Panc1 (cell line): ENCODE data around the gene MRPS21. TPM values are rescaled to one million over a fixed set of nuclear protein-coding genes. Genes with fewer than 3 reads are reported as not detected.

Source experiments
- ATAC-seq: fragments of 200-7000 bp; cut with Tn5 transposase; 2 replicates; pipeline ENCODE4 v1.9.1; 2020; ENCODE audit warnings: mild to moderate bottlenecking, moderate library complexity
- BruUV-seq: library from RNA; stranded (reverse); fragments of 400-500 nt; replicated peaks from 2 replicates; lab custom pipeline; 2021; lab: Mats Ljungman, UMichigan
- CTCF ChIA-PET: fragments of 300-600 bp; sonication (Branson Sonifier 250); formaldehyde crosslinking; loops from one replicate; lab custom pipeline; 2022; ENCODE audit warnings: antibody characterized with exemption; lab: Charles Lee
- POLR2A ChIA-PET: fragments of 300-600 bp; sonication (Branson Sonifier 250); formaldehyde crosslinking; loops from one replicate; lab custom pipeline; 2022; ENCODE audit warnings: antibody characterized with exemption; lab: Charles Lee
- DNase-seq: peaks from one replicate; pipeline ENCODE4 v3.0.0-alpha.2; 2010; ENCODE audit warnings: low read depth, low spot score
- H3K27ac ChIP-seq: 2 replicates; pipeline ENCODE4 v1.5.1; 2011; ENCODE audit warnings: mild to moderate bottlenecking, low read length, inconsistent platforms
- H3K27me3 ChIP-seq: fragments of 200-500 bp; sonication (Bioruptor generic); 2 replicates; pipeline ENCODE4 v1.6.0; 2014; ENCODE audit warnings: low read length, inconsistent platforms; ENCODE audit not compliant: control insufficient read depth, insufficient read depth
- H3K36me3 ChIP-seq: fragments of 200-500 bp; sonication (Bioruptor generic); 2 replicates; pipeline ENCODE4 v1.5.1; 2014; ENCODE audit warnings: inconsistent platforms, mild to moderate bottlenecking, low read length, moderate library complexity; ENCODE audit not compliant: control insufficient read depth, insufficient read depth
- H3K4me1 ChIP-seq: 2 replicates; pipeline ENCODE4 v1.5.1; 2011; ENCODE audit warnings: inconsistent platforms, mild to moderate bottlenecking, low read length, moderate library complexity; ENCODE audit not compliant: control insufficient read depth, insufficient read depth
- H3K4me3 ChIP-seq, 2 experiments: 2 replicates each; pipeline ENCODE4 v1.5.1; 2011 to 2012; ENCODE audit warnings: low read depth in 2 of 2, low read length in 2 of 2, mild to moderate bottlenecking in 2 of 2, inconsistent platforms in 1 of 2, moderate library complexity in 1 of 2
- H3K9me3 ChIP-seq: fragments of 200-500 bp; sonication (Bioruptor generic); 2 replicates; pipeline ENCODE4 v1.5.1; 2014; ENCODE audit warnings: low read depth, mild to moderate bottlenecking, inconsistent platforms, low read length, moderate library complexity; ENCODE audit not compliant: control insufficient read depth, insufficient read depth
- POLR2AphosphoS5 ChIP-seq: IDR thresholded peaks from 2 replicates; pipeline ENCODE4 v1.6.1; 2012; ENCODE audit warnings: mild to moderate bottlenecking, low read depth, low read length, moderate library complexity
- SIN3A ChIP-seq: IDR thresholded peaks from 2 replicates; pipeline ENCODE4 v1.6.1; 2012; ENCODE audit warnings: low read depth, mild to moderate bottlenecking, low read length, moderate library complexity, borderline replicate concordance; ENCODE audit not compliant: insufficient read depth
- TCF7L2 ChIP-seq: IDR thresholded peaks from 2 replicates; pipeline ENCODE4 v1.6.1; 2011; ENCODE audit warnings: mild to moderate bottlenecking, low read depth, low read length, inconsistent platforms
- in situ Hi-C: cut with HindIII; loops from 2 replicates; pipeline ENCODE4 v1.10.0; 2016; ENCODE audit warnings: low sequenced_read_pairs, low pct_unique_long_range_greater_than_20kb
- intact Hi-C: fragments of 100-400 bp; cut with micrococcal nuclease; formaldehyde crosslinking; loops from one replicate; pipeline ENCODE4 v1.10.0; 2022; ENCODE audit not compliant: unreplicated experiment
- total RNA-seq: library from RNA; stranded (reverse); gene quantifications from one replicate; pipeline ENCODE4 v1.2.1, GENCODE V29; 2021; ENCODE audit not compliant: unreplicated experiment
- TF ChIP-seq, protein P1 (sequence below): fragments of 450-650 bp; IDR thresholded peaks from 2 replicates; pipeline ENCODE4 v1.5.1; 2017; ENCODE audit warnings: mild to moderate bottlenecking
- TF ChIP-seq, protein P2 (sequence below), 2 experiments: IDR thresholded peaks; 2 replicates each; pipeline ENCODE4 v1.6.1; 2011 to 2012; ENCODE audit warnings: low read depth in 2 of 2, control low read depth in 1 of 2, low read length in 1 of 2, mild to moderate bottlenecking in 1 of 2, moderate library complexity in 1 of 2; ENCODE audit not compliant: insufficient read depth in 1 of 2

The MRPS21 gene
- total RNA-seq, 1 experiment from 2014 or later = 68.2 TPM

DNA sequence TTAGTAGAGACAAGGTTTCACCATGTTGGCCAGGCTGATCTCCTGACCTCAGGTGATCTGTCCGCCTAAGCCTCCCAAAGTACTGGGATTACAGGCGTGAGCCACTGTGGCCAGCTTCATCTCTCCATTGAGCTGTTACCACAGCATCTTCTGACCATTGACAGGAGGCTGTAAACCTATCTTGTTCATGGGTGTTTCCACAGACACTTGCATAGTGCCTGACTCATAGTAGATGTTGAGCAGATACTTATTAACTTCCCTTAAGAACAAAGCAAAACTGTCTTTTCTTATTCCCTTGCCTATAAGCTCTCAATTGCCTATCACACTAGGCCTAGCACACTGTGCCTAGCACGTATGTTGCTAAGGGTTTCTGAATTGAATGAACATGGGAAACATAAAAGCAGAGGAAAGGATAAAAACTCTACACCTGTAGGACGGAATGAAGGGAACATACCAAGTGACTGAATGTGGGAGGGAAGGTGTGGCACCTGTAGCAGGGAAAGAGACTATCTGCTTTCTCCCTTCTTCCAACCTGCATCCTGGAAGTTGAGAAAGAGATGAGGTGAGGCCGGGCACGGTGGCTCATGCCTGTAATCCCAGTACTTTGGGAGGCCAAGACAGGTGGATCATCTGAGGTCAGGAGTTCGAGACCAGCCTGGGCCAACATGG is 22.2 kb upstream of the MRPS21 start:
- in situ Hi-C loops = no loop called here
- no peaks in the 10 kb centered on the region for H3K9me3 ChIP-seq

DNA sequence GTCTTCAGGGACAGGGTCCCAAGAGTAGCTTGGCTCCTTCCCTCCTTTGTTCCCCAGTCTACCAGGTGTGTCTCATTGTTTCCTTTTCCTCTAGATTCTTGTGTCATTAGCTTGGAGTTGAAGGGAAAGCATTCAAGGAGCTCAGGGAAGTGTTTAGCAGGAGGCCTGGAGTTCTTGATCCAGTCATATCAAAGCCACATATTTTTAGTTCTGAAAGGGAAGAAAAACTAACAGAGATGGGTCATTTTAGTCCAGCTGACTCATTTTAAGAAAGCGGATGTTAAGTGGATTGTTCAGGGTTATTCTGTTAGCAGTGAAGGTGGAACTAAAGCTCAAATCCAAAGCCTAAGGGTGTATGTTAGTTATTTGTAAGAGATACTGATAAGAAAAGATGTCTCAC is 20.4 kb upstream of the MRPS21 start:
- ATAC-seq (no peak), DNase-seq (no peak)
- TF ChIP-seq, protein P1, sequence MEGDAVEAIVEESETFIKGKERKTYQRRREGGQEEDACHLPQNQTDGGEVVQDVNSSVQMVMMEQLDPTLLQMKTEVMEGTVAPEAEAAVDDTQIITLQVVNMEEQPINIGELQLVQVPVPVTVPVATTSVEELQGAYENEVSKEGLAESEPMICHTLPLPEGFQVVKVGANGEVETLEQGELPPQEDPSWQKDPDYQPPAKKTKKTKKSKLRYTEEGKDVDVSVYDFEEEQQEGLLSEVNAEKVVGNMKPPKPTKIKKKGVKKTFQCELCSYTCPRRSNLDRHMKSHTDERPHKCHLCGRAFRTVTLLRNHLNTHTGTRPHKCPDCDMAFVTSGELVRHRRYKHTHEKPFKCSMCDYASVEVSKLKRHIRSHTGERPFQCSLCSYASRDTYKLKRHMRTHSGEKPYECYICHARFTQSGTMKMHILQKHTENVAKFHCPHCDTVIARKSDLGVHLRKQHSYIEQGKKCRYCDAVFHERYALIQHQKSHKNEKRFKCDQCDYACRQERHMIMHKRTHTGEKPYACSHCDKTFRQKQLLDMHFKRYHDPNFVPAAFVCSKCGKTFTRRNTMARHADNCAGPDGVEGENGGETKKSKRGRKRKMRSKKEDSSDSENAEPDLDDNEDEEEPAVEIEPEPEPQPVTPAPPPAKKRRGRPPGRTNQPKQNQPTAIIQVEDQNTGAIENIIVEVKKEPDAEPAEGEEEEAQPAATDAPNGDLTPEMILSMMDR = no peak
- no peak for TF ChIP-seq SIN3A
- TF ChIP-seq, protein P2, sequence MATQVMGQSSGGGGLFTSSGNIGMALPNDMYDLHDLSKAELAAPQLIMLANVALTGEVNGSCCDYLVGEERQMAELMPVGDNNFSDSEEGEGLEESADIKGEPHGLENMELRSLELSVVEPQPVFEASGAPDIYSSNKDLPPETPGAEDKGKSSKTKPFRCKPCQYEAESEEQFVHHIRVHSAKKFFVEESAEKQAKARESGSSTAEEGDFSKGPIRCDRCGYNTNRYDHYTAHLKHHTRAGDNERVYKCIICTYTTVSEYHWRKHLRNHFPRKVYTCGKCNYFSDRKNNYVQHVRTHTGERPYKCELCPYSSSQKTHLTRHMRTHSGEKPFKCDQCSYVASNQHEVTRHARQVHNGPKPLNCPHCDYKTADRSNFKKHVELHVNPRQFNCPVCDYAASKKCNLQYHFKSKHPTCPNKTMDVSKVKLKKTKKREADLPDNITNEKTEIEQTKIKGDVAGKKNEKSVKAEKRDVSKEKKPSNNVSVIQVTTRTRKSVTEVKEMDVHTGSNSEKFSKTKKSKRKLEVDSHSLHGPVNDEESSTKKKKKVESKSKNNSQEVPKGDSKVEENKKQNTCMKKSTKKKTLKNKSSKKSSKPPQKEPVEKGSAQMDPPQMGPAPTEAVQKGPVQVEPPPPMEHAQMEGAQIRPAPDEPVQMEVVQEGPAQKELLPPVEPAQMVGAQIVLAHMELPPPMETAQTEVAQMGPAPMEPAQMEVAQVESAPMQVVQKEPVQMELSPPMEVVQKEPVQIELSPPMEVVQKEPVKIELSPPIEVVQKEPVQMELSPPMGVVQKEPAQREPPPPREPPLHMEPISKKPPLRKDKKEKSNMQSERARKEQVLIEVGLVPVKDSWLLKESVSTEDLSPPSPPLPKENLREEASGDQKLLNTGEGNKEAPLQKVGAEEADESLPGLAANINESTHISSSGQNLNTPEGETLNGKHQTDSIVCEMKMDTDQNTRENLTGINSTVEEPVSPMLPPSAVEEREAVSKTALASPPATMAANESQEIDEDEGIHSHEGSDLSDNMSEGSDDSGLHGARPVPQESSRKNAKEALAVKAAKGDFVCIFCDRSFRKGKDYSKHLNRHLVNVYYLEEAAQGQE (IDR thresholded peaks at IDR 0.05; ENCODE audit: insufficient read depth in 1 of 2, low read depth in 2 of 2, low read length in 1 of 2) = no peak
- TF ChIP-seq TCF7L2 = no peak
- no peak for TF ChIP-seq POLR2AphosphoS5
- Histone ChIP-seq H3K9me3 (no peaks in the 10 kb centered on the region), H3K27me3 (no peaks in the 10 kb centered on the region), H3K4me3 (no peak overlapping the region), H3K27ac (no peak overlapping the region), H3K4me1 (no peaks in the 10 kb centered on the region), H3K36me3 (peaks cover 4% of the 10 kb centered on the region; the same call in 1 of the 2 replicates)
- in situ Hi-C loops (no loop called here), intact Hi-C loops (no loop called here)
- POLR2A ChIA-PET = interaction anchor here (0.6 kb wide), 1 partner anchor 8 kb away, joined by 4 read pairs; no protein-coding TSS in a partner anchor
- no TSS peak for BruUV-seq
- CTCF ChIA-PET = interaction anchor here (0.6 to 1.0 kb wide), 2 partner anchors 8 to 22 kb away, joined by 3 to 4 read pairs; no protein-coding TSS in a partner anchor

More for the DNA sequence above, 22.2 kb upstream of the MRPS21 start:
- BruUV-seq = no TSS peak
- no peak for ATAC-seq
- H3K4me1 ChIP-seq = peaks cover 5% of the 10 kb centered on the region
- H3K36me3 ChIP-seq = peaks cover 11% of the 10 kb centered on the region; the same call in 1 of the 2 replicates
- POLR2A ChIA-PET = no interaction called here
- intact Hi-C loops = no loop called here
- no peak for DNase-seq
- CTCF ChIA-PET = no interaction called here
- H3K27me3 ChIP-seq = no peaks in the 10 kb centered on the region
- TF ChIP-seq SIN3A = no peak
- TF ChIP-seq, protein P2 (IDR thresholded peaks at IDR 0.05; ENCODE audit: insufficient read depth in 1 of 2, low read depth in 2 of 2, low read length in 1 of 2) = no peak
- TF ChIP-seq TCF7L2 = no peak
- TF ChIP-seq, protein P1 = no peak
- TF ChIP-seq POLR2AphosphoS5 = no peak
- H3K4me3 ChIP-seq = no peak overlapping the region
- H3K27ac ChIP-seq = no peak overlapping the region
